ENCODE data around the gene GRM1. TPM values are rescaled to one million over a fixed set of nuclear protein-coding genes. Genes with fewer than 3 reads are reported as not detected.

Gene GRM1
- total and polyA plus RNA-seq, 4 donors: 0.02 to 0.12 (median 0.06) TPM

DNA sequence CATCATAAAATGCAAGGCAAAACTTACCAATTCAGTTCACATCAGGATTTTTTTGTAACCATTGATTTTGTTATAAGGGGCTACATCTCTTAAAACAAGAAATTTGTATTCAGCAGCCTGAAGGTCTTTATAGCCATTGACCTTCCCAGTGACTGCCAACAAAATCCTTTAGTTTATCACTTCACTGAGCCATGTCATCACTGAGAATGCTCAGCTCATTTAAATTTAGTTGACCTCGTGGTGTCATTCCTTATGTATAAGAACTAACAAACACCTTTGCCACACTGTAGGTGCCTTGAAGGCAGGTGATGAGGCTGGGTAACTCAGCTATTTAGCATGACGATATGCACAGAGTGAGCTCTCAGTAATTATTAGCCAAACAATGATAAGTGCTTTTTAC, 77.7 kb downstream of the GRM1 start:
- Histone ChIP-seq H3K27me3 (ENCODE audit: control insufficient read depth in 3 of 3, insufficient read depth in 3 of 3, low read length in 2 of 3) (no peaks in the 10 kb centered on the region), H3K4me1 (ENCODE audit: control insufficient read depth in 5 of 5, insufficient read depth in 5 of 5, low read length in 5 of 5) (no peaks in the 10 kb centered on the region), H3K9ac (ENCODE audit: insufficient read depth in 1 of 2, low read length in 2 of 2) (no peak overlapping the region), H3K9me3 (ENCODE audit: control insufficient read depth in 4 of 4, insufficient read depth in 3 of 4, low read length in 3 of 4) (peaks cover 0 to 3% (median 0%) of the 10 kb centered on the region in 4 donors), H3K4me3 (no peak overlapping the region), H3K27ac (ENCODE audit: low read depth in 1 of 2, low read length in 1 of 2) (no peak overlapping the region), H3K36me3 (ENCODE audit: control insufficient read depth in 4 of 4, insufficient read depth in 4 of 4, low read length in 4 of 4) (no peaks in the 10 kb centered on the region)
- ATAC-seq (ENCODE audit: insufficient read depth, low FRiP score) (no peak), DNase-seq (no peak)
- WGBS, 2 donors: 65 to 77% methylated on average over 2 of the region's 2 CpGs
- TF ChIP-seq, protein P1, sequence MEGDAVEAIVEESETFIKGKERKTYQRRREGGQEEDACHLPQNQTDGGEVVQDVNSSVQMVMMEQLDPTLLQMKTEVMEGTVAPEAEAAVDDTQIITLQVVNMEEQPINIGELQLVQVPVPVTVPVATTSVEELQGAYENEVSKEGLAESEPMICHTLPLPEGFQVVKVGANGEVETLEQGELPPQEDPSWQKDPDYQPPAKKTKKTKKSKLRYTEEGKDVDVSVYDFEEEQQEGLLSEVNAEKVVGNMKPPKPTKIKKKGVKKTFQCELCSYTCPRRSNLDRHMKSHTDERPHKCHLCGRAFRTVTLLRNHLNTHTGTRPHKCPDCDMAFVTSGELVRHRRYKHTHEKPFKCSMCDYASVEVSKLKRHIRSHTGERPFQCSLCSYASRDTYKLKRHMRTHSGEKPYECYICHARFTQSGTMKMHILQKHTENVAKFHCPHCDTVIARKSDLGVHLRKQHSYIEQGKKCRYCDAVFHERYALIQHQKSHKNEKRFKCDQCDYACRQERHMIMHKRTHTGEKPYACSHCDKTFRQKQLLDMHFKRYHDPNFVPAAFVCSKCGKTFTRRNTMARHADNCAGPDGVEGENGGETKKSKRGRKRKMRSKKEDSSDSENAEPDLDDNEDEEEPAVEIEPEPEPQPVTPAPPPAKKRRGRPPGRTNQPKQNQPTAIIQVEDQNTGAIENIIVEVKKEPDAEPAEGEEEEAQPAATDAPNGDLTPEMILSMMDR (IDR thresholded peaks at IDR 0.05; ENCODE audit: control extremely low read depth, extremely low read depth): no peak

DNA sequence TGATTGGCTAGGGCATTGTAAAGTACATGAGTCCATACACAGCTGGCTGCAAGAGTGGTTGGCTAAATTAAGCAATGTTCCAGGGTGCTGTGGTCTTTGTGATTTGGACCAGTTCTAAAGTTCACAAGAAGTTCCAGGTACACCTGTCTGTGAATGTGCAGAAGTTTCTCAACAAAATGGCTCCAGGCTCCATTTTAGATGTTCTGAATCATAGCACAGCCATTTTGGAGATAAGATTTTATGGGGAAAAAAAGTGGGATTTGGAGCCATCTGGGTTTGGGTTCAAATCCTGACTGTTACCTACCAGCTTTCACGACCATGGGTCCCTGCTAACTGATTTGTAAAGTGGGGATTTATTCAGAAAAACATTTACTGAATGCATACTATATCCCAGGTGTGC, 82.1 kb downstream of the GRM1 start:
- TF ChIP-seq, protein P1 (IDR thresholded peaks at IDR 0.05; ENCODE audit: control extremely low read depth, extremely low read depth): no peak
- DNase-seq (no peak), ATAC-seq (ENCODE audit: insufficient read depth, low FRiP score) (no peak)
- H3K9me3 ChIP-seq (ENCODE audit: control insufficient read depth in 4 of 4, insufficient read depth in 3 of 4, low read length in 3 of 4): peaks cover 0 to 3% (median 0%) of the 10 kb centered on the region in 4 donors
- H3K4me1 ChIP-seq (ENCODE audit: control insufficient read depth in 5 of 5, insufficient read depth in 5 of 5, low read length in 5 of 5): no peaks in the 10 kb centered on the region
- H3K9ac ChIP-seq (ENCODE audit: insufficient read depth in 1 of 2, low read length in 2 of 2): no peak overlapping the region
- H3K4me3 ChIP-seq: no peak overlapping the region
- WGBS, 2 donors: 52 to 64% methylated on average over 1 of the region's 1 CpG
- H3K27me3 ChIP-seq (ENCODE audit: control insufficient read depth in 3 of 3, insufficient read depth in 3 of 3, low read length in 2 of 3): no peaks in the 10 kb centered on the region
- H3K27ac ChIP-seq (ENCODE audit: low read depth in 1 of 2, low read length in 1 of 2): no peak overlapping the region
- H3K36me3 ChIP-seq (ENCODE audit: control insufficient read depth in 4 of 4, insufficient read depth in 4 of 4, low read length in 4 of 4): no peaks in the 10 kb centered on the region

DNA sequence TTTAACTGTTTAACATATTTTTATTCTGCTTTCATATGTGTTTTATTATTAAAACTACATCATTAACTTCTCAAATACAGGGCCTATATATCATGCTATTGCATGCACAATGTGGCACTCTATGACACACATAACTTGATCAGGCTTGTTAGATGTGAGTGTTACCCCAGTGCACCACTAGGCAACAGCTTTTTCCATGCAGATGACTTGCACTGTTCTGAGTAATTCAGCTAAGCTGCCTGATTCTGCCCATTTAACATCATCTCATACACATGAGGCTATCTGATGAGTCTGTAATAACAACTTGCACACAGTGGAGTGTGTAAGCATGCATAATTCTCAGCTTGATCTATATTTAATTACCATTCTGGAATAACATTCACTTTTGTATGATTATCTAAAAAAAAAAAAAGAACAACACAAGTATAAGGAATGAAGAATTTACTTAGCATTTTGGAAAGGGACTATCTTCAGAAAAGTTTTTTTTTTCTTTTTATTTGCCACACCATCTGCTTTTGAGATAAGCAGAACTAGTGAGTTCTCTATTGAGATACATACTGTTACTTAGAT, 83.1 kb downstream of the GRM1 start:
- H3K36me3 ChIP-seq (ENCODE audit: control insufficient read depth in 4 of 4, insufficient read depth in 4 of 4, low read length in 4 of 4): no peaks in the 10 kb centered on the region
- no peak overlapping the region for H3K27ac ChIP-seq (ENCODE audit: low read depth in 1 of 2, low read length in 1 of 2)
- DNase-seq: no peak
- no peak for ATAC-seq (ENCODE audit: insufficient read depth, low FRiP score)
- no peak overlapping the region for H3K9ac ChIP-seq (ENCODE audit: insufficient read depth in 1 of 2, low read length in 2 of 2)
- H3K27me3 ChIP-seq (ENCODE audit: control insufficient read depth in 3 of 3, insufficient read depth in 3 of 3, low read length in 2 of 3): no peaks in the 10 kb centered on the region
- no peak overlapping the region for H3K4me3 ChIP-seq
- TF ChIP-seq, protein P1 (IDR thresholded peaks at IDR 0.05; ENCODE audit: control extremely low read depth, extremely low read depth): no peak
- no peaks in the 10 kb centered on the region for H3K4me1 ChIP-seq (ENCODE audit: control insufficient read depth in 5 of 5, insufficient read depth in 5 of 5, low read length in 5 of 5)
- peaks cover 0 to 3% (median 0%) of the 10 kb centered on the region in 4 donors for H3K9me3 ChIP-seq (ENCODE audit: control insufficient read depth in 4 of 4, insufficient read depth in 3 of 4, low read length in 3 of 4)

DNA sequence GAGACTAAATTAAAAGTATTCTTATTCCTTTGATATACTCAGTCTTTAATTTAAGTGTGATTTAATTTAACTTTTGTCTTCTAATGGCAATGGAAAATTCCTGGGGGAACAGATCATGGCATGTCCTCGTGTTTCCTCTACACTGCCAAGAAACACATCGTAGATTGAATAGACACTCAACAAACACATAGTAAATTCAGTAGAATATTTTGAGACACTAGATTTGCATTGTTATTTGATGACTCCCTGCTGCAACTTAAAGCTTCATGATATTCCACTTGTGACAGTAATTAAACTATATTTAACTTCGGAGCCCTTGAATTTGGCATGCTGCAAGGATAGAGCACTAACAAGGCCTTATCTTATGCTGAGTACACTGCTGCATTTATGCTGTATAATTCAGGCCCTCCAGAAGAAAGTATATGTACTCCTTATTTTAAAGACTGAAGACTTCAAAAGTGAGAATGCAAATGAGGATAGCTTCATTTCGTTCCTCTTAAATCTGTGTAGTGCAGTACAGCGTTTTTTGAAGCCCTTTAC, 84.3 kb downstream of the GRM1 start:
- ATAC-seq (ENCODE audit: insufficient read depth, low FRiP score): no peak
- WGBS, 2 donors: 70 to 83% methylated on average over 5 of the region's 5 CpGs

More for the DNA sequence above, 84.3 kb downstream of the GRM1 start:
- Histone ChIP-seq H3K27me3 (ENCODE audit: control insufficient read depth in 3 of 3, insufficient read depth in 3 of 3, low read length in 2 of 3) (no peaks in the 10 kb centered on the region), H3K36me3 (ENCODE audit: control insufficient read depth in 4 of 4, insufficient read depth in 4 of 4, low read length in 4 of 4) (no peaks in the 10 kb centered on the region), H3K27ac (ENCODE audit: low read depth in 1 of 2, low read length in 1 of 2) (peak overlapping the region in 1 of 2 donors; percentile 29), H3K4me3 (no peak overlapping the region), H3K9ac (ENCODE audit: insufficient read depth in 1 of 2, low read length in 2 of 2) (no peak overlapping the region), H3K9me3 (ENCODE audit: control insufficient read depth in 4 of 4, insufficient read depth in 3 of 4, low read length in 3 of 4) (peaks cover 0 to 3% (median 0%) of the 10 kb centered on the region in 4 donors), H3K4me1 (ENCODE audit: control insufficient read depth in 5 of 5, insufficient read depth in 5 of 5, low read length in 5 of 5) (no peaks in the 10 kb centered on the region)
- TF ChIP-seq, protein P1 (IDR thresholded peaks at IDR 0.05; ENCODE audit: control extremely low read depth, extremely low read depth): no peak
- DNase-seq: no peak

All from lung (tissue), 12 donors.